GM19328 (cell line): ENCODE results near the gene CAMK2B.
"Not testable (repeated sequence)": the region's sequence is repeated elsewhere in the genome, so short reads cannot be mapped to it uniquely, and the experiment has no call there.

Source experiments
- ATAC-seq: cut with Tn5 transposase; IDR thresholded peaks from one replicate; pipeline ENCODE4 v1.9.1; 2021; ENCODE audit warnings: mild to moderate bottlenecking, moderate library complexity; ENCODE audit not compliant: unreplicated experiment

The CAMK2B gene

GRCh38 chr7:44176486-44176885 lies 148.9 kb downstream of the CAMK2B start:
- ATAC-seq: no peak

DNA sequence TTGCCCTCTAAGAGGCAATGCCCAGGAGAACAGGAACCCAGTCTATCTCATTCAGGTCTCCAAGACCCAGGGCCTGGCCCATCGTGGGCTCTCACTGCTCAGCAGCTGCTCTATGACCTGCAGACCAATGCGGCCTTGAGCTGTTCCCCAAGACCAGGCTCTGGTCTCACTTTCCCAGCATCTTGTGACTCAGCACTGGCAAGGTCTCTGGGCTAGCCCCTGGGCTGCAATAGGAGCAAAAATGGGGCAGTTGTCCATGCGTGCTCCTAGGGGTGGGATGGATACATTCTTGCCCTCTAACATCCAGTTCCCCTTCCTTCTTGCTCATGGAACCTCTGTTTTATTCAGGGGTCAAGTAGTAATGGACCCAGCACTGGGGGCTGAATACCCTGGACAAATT lies 149.7 kb downstream of the CAMK2B start:
- ATAC-seq: no peak

- not testable (repeated sequence) for ATAC-seq
These were observed 150.8 kb downstream of the CAMK2B start for GRCh38 chr7:44174694-44174948.

- ATAC-seq: no peak
These were observed 151.3 kb downstream of the CAMK2B start for GRCh38 chr7:44173911-44174693.

- no peak for ATAC-seq
These were observed 152.5 kb downstream of the CAMK2B start for GRCh38 chr7:44172803-44173424.

DNA sequence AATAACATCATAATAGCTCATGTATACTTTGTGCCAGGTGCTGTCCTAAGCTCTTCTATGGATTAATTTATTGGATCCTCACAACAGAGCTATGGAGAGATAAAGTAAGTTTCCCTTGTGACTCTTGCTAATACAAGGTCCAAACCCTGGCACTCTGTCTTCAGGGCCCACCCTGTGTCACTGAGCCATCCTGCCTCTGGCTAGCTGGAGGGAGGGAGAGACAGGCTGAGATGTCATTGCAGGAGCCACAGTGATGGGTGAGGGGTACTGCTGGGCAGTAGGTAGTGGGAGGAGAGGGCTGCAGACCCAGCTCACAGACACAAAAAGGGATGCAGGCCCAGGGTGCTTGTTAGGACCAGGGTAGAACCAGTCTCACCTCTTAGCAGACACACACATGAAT lies 153.0 kb downstream of the CAMK2B start:
- ATAC-seq: no peak

DNA sequence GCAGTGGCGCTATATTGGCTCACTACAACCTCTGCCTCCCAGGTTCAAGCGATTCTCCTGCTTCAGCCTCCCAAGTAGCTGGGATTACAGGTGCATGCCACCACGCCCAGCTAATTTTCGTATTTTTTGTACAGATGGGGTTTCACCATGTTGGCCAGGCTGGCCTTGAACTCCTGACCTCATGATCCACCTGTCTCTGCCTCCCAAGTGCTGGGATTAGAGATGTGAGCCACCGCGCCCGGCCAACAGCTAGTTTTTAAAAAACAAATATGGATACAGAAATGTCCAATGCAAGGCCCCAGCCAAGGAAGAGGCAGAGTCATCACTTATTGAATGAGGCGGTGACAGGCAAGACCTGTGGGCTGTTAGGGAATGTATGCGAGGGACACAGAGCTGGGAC lies 153.5 kb downstream of the CAMK2B start:
- ATAC-seq: not testable (repeated sequence)

DNA sequence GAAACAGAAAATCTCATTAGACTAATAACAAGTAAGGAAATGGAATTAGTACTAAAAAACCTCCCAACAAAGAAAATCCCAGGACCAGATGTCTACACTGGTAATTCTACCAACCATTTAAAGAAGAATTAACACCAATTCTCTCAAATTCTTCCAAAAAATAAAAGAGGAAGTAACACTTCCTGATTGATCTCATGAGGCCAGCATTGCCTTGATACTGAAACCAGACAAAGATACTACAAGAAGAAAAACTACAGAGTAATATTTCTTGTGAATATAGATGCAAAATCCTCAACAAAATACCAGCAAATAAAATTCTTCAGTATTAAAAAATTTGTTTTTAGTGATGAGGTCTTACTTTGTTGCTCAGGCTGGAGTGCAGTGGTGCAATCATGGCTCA lies 157.5 kb downstream of the CAMK2B start:
- no peak for ATAC-seq
